Measurements from ENCODE around the gene PTPRN2. TPM values are rescaled to one million over a fixed set of nuclear protein-coding genes. Genes with fewer than 3 reads are reported as not detected.

Gene PTPRN2
- total and polyA plus RNA-seq, 2 of the 13 experiments (the other 11 are each of a cell fraction or from before 2014, with no cell fraction given): 2.5 to 24.2 TPM

GRCh38 chr7:158130023-158130409, 457.6 kb downstream of the PTPRN2 start:
- Histone ChIP-seq H3K36me3 (replicated peaks in 1 of 2; ENCODE audit: control insufficient read depth in 1 of 2, insufficient read depth in 2 of 2, low read length in 2 of 2) (no peaks in the 10 kb centered on the region; a peak in 2 of 5 replicates), H3K27ac (ENCODE audit: extremely low read length, insufficient read depth, low read length) (no peak overlapping the region), H4K20me1 (ENCODE audit: insufficient read depth, low read length) (no peaks in the 10 kb centered on the region), H3K27me3 (ENCODE audit: control insufficient read depth in 1 of 2, insufficient read depth in 2 of 2, low read length in 2 of 2) (no peaks in the 10 kb centered on the region), H3K4me2 (ENCODE audit: low read depth, low read length) (no peak overlapping the region), H3K4me3 (replicated peaks in 1 of 3; ENCODE audit: insufficient read depth in 1 of 3, low read depth in 2 of 3, low read length in 3 of 3) (no peak overlapping the region), H3K79me2 (ENCODE audit: insufficient read depth, low read length) (no peaks in the 10 kb centered on the region), H3K9me3 (ENCODE audit: low read length) (no peaks in the 10 kb centered on the region), H3K9ac (ENCODE audit: insufficient read depth, low read depth, low read length) (no peak overlapping the region), H2AFZ (ENCODE audit: low read length) (no peak overlapping the region), H3K4me1 (ENCODE audit: insufficient read depth, low read length) (no peaks in the 10 kb centered on the region)
- ChIA-PET CTCF (ENCODE audit: low intra/inter-chr PET ratio, low total read pairs) (no interaction called here), POLR2A (no interaction called here)
- ATAC-seq (no peak), DNase-seq (ENCODE audit: low spot score) (no peak), FAIRE-seq (no peak)
- BruUV-seq (replicated peaks): no TSS peak
- intact Hi-C loops (cut with micrococcal nuclease; ENCODE audit: unreplicated experiment) (no loop called here), in situ Hi-C loops (cut with HindIII; ENCODE audit: extremely low pct_ligation_motif_present, low pct_unique_long_range_greater_than_20kb) (no loop called here)
- whole genome bisulfite sequencing (ENCODE audit: low lambda C conversion rate): 96% methylated on average over 10 of the region's 10 CpGs
- TF ChIP-seq NFKB2 (CRISPR knock-in tag; IDR thresholded peaks at IDR 0.05; ENCODE audit: borderline replicate concordance) (no peak), ZBTB49 (CRISPR knock-in tag; IDR thresholded peaks at IDR 0.05; ENCODE audit: borderline replicate concordance) (no peak), ZFP36 (IDR thresholded peaks at IDR 0.05; ENCODE audit: borderline replicate concordance, low read depth, low read length, partially characterized antibody) (no peak), ZBED4 (CRISPR knock-in tag; IDR thresholded peaks at IDR 0.05; ENCODE audit: borderline replicate concordance) (no peak), ELF1 (CRISPR knock-in tag; IDR thresholded peaks at IDR 0.05) (no peak), ZNF256 (CRISPR knock-in tag; conservative IDR thresholded peaks at IDR 0.05) (no peak), RFXAP (CRISPR knock-in tag; IDR thresholded peaks at IDR 0.05; ENCODE audit: borderline replicate concordance) (no peak), SRSF9 (IDR thresholded peaks at IDR 0.05; ENCODE audit: borderline replicate concordance, insufficient read depth, low read depth, low read length, poor library complexity, severe bottlenecking) (no peak), EHMT2 (IDR thresholded peaks at IDR 0.05; ENCODE audit: borderline replicate concordance, low read depth, low read length) (no peak), NAIF1 (CRISPR knock-in tag; IDR thresholded peaks at IDR 0.05; ENCODE audit: borderline replicate concordance) (no peak), CHD2 (IDR thresholded peaks at IDR 0.05; ENCODE audit: low read depth, low read length) (no peak), ZFP36L1 (CRISPR knock-in tag; IDR thresholded peaks at IDR 0.05) (no peak), KDM2A (CRISPR knock-in tag; IDR thresholded peaks at IDR 0.05; ENCODE audit: borderline replicate concordance, low read depth) (no peak), ZNF580 (CRISPR knock-in tag; IDR thresholded peaks at IDR 0.05; ENCODE audit: borderline replicate concordance, low read depth) (no peak), PRPF4 (IDR thresholded peaks at IDR 0.05; ENCODE audit: low read depth, low read length, poor library complexity, severe bottlenecking) (no peak)
- TF ChIP-seq, protein P1, sequence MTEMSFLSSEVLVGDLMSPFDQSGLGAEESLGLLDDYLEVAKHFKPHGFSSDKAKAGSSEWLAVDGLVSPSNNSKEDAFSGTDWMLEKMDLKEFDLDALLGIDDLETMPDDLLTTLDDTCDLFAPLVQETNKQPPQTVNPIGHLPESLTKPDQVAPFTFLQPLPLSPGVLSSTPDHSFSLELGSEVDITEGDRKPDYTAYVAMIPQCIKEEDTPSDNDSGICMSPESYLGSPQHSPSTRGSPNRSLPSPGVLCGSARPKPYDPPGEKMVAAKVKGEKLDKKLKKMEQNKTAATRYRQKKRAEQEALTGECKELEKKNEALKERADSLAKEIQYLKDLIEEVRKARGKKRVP (CRISPR knock-in tag; IDR thresholded peaks at IDR 0.05): no peak
